HepG2 (cell line): ENCODE data around the gene STK24. TPM values are rescaled to one million over a fixed set of nuclear protein-coding genes. Genes with fewer than 3 reads are reported as not detected.

ENCODE experiments used
- ATAC-seq: fragments of 200-7000 bp; cut with Tn5 transposase; 3 replicates; pipeline ENCODE4 v1.9.1; 2020; ENCODE audit warnings: mild to moderate bottlenecking, moderate library complexity
- BruUV-seq: library from RNA; stranded (reverse); fragments of 400-500 nt; replicated peaks from 2 replicates; lab custom pipeline; 2021; lab: Mats Ljungman, UMichigan
- CTCF ChIA-PET: fragments of 300-600 bp; formaldehyde crosslinking; extraction: SDS; loops from one replicate; lab custom pipeline; 2021; ENCODE audit warnings: low total read pairs, inconsistent platforms, low intra/inter-chr PET ratio; lab: Yijun Ruan, JAX
- POLR2A ChIA-PET: fragments of 350-600 bp; sonication (Branson Sonifier 250); formaldehyde crosslinking; loops from one replicate; lab custom pipeline; 2020; ENCODE audit warnings: antibody characterized with exemption, inconsistent platforms; lab: Yijun Ruan, JAX
- DNase-seq: peaks from one replicate; pipeline ENCODE4 v3.0.0-alpha.2; 2015; ENCODE audit warnings: low spot score
- FAIRE-seq: peaks from 3 replicates; lab custom pipeline; 2011; peaks lifted over from hg19 to GRCh38; lab: Jason Lieb, UNC
- H2AFZ ChIP-seq: one replicate; pipeline ENCODE4 v1.6.1; 2011; ENCODE audit warnings: low read length, inconsistent platforms
- H3K27ac ChIP-seq: fragments of 300-600 bp; 3 replicates; pipeline ENCODE4 v1.8.0; 2011; ENCODE audit warnings: mixed run types, mild to moderate bottlenecking, mixed read lengths, low read length, inconsistent platforms; ENCODE audit not compliant: insufficient read depth; ENCODE audit errors: extremely low read length
- H3K27me3 ChIP-seq, 2 experiments: fragments of 200-600 bp in 1 of 2; 2 replicates in 1 of 2; 3 replicates in 1 of 2; pipeline versions ENCODE4 v1.6.0 to v1.8.0; 2011; ENCODE audit warnings: low read length in 2 of 2, mild to moderate bottlenecking in 2 of 2, moderate library complexity in 2 of 2, inconsistent platforms in 1 of 2; ENCODE audit not compliant: insufficient read depth in 2 of 2, control insufficient read depth in 1 of 2
- H3K36me3 ChIP-seq, 2 experiments: fragments of 200-600 bp in 1 of 2; replicated peaks in 1 of 2; 2 replicates in 1 of 2; 3 replicates in 1 of 2; pipeline versions ENCODE4 v1.5.1 to v1.8.0; 2011; ENCODE audit warnings: low read length in 2 of 2, inconsistent platforms in 1 of 2; ENCODE audit not compliant: insufficient read depth in 2 of 2, control insufficient read depth in 1 of 2
- H3K4me1 ChIP-seq: 2 replicates; pipeline ENCODE4 v1.5.1; 2012; ENCODE audit warnings: low read length, inconsistent platforms; ENCODE audit not compliant: insufficient read depth
- H3K4me2 ChIP-seq: 2 replicates; pipeline ENCODE4 v1.6.0; 2011; ENCODE audit warnings: low read depth, low read length, inconsistent platforms
- H3K4me3 ChIP-seq, 3 experiments: fragments of 200-600 bp in 1 of 3; sonication (generic), shearing (Covaris generic) in 1 of 3; replicated peaks in 1 of 3; 2 replicates each; pipeline ENCODE4 v1.5.1; 2011 to 2016; ENCODE audit warnings: low read length in 3 of 3, inconsistent platforms in 2 of 3, low read depth in 2 of 3, mild to moderate bottlenecking in 2 of 3, control low read depth in 1 of 3, mixed read lengths in 1 of 3; ENCODE audit not compliant: insufficient read depth in 1 of 3
- H3K79me2 ChIP-seq: one replicate; pipeline ENCODE4 v1.6.1; 2011; ENCODE audit warnings: low read length, inconsistent platforms; ENCODE audit not compliant: insufficient read depth
- H3K9ac ChIP-seq: 2 replicates; pipeline ENCODE4 v1.6.0; 2011; ENCODE audit warnings: mild to moderate bottlenecking, low read depth, low read length, inconsistent platforms; ENCODE audit not compliant: insufficient read depth
- H3K9me3 ChIP-seq: 2 replicates; pipeline ENCODE4 v1.5.1; 2012; ENCODE audit warnings: mild to moderate bottlenecking, low read length
- H4K20me1 ChIP-seq: 2 replicates; pipeline ENCODE4 v1.6.0; 2011; ENCODE audit warnings: inconsistent platforms, mild to moderate bottlenecking, low read length, moderate library complexity; ENCODE audit not compliant: insufficient read depth
- AGO2 ChIP-seq: fragments of 200-400 bp; formaldehyde crosslinking; optimal IDR thresholded peaks from 2 replicates; pipeline ENCODE3; 2017; ENCODE audit warnings: mild to moderate bottlenecking, low read depth, low read length, moderate library complexity
- POLR2G ChIP-seq: fragments of 200-400 bp; formaldehyde crosslinking; IDR thresholded peaks from 2 replicates; pipeline ENCODE4 v1.6.1; 2018; ENCODE audit warnings: mild to moderate bottlenecking, low read depth, low read length, moderate library complexity
- PRDM4 ChIP-seq: sonication (generic); formaldehyde crosslinking; IDR thresholded peaks from 2 replicates; pipeline ENCODE4 v1.9.0; 2021; ENCODE audit warnings: missing genetic modification reagents, borderline replicate concordance
- RBM22 ChIP-seq: fragments of 200-400 bp; formaldehyde crosslinking; optimal IDR thresholded peaks from 2 replicates; pipeline ENCODE3; 2017; ENCODE audit warnings: mild to moderate bottlenecking, low read length, moderate library complexity
- WGBS: methylation state at CpG from one replicate; pipeline ENCODE4 v1.1.6; 2017; ENCODE audit warnings: low lambda C conversion rate; 5-methylcytosine and 5-hydroxymethylcytosine counted together
- in situ Hi-C: cut with HindIII; loops from 2 replicates; pipeline ENCODE4 v1.10.0; 2017; ENCODE audit warnings: low pct_unique_long_range_greater_than_20kb; ENCODE audit not compliant: extremely low pct_ligation_motif_present
- intact Hi-C: fragments of 100-400 bp; cut with micrococcal nuclease; formaldehyde crosslinking; loops from one replicate; pipeline ENCODE4 v1.10.0; 2022; ENCODE audit not compliant: unreplicated experiment
- polyA plus RNA-seq, 8 experiments: library from polyadenylated mRNA; depleted of rRNA in 3 of 8; stranded (reverse) in 7 of 8; unstranded in 1 of 8; fragments of >200 nt; fragmentation: Illumina TruSeq in 4 of 8; extraction: Trizol in 4 of 8; gene quantifications; 2 replicates each; pipeline versions ENCODE4 v1.2.1 to v1.2.3, GENCODE V29; 2011 to 2016; ENCODE audit warnings: low read depth in 4 of 8, missing spikeins in 1 of 8, mixed read lengths in 1 of 8; ENCODE audit not compliant: insufficient read depth in 1 of 8
- total RNA-seq, 5 experiments: library from RNA; depleted of rRNA; stranded (reverse); fragments of >200 nt; fragmentation: Illumina TruSeq; extraction: Trizol; gene quantifications; 2 replicates each; pipeline ENCODE4 v1.2.3, GENCODE V29; 2016; ENCODE audit warnings: low read depth in 1 of 5

The STK24 gene
- total and polyA plus RNA-seq, 2 of the 13 experiments (the other 11 are each of a cell fraction or from before 2014, with no cell fraction given): 51.3 to 73.0 TPM

GRCh38 chr13:98396071-98396710 is 180.7 kb downstream of the STK24 start:
- no peak overlapping the region for H3K4me3 ChIP-seq
- peak; percentile 82 for TF ChIP-seq AGO2
- peak; percentile 64 for TF ChIP-seq RBM22
- TF ChIP-seq PRDM4 (CRISPR knock-in tag): no peak
- TF ChIP-seq POLR2G: peak; percentile 6; the same call in 1 of the 2 replicates
- POLR2A ChIA-PET: no interaction called here
- H2AFZ ChIP-seq: no peak overlapping the region
- H3K79me2 ChIP-seq: no peaks in the 10 kb centered on the region
- no peaks in the 10 kb centered on the region for H3K9me3 ChIP-seq
- H3K4me1 ChIP-seq: no peaks in the 10 kb centered on the region
- no peak overlapping the region for H3K27ac ChIP-seq
- H4K20me1 ChIP-seq: peaks cover 4% of the 10 kb centered on the region; the same call in 1 of the 2 replicates
- H3K27me3 ChIP-seq: no peaks in the 10 kb centered on the region
- intact Hi-C loops (no loop called here), in situ Hi-C loops (no loop called here)
- no peak for FAIRE-seq
- CTCF ChIA-PET: no interaction called here
- no peak for DNase-seq
- H3K9ac ChIP-seq: no peak overlapping the region
- no peak overlapping the region for H3K4me2 ChIP-seq
- 95% methylated on average over 9 of the region's 16 CpGs for WGBS
- H3K36me3 ChIP-seq: peaks cover 25 to 78% of the 10 kb centered on the region in 2 experiments
- ATAC-seq: peak; percentile 26
- no TSS peak for BruUV-seq

Other genes with a start within 250 kb of the STK24 start
- gene SLC15A1, start 175.6 kb upstream of the STK24 start, total RNA-seq (2016; rRNA removed; fragmentation: Illumina TruSeq; extraction: Trizol): 0.20 TPM in 2 replicates
- gene SLC15A1, start 175.6 kb upstream of the STK24 start, polyA plus RNA-seq (2011; rRNA removed): 0.17 and 0.20 TPM in 2 replicates